ENCODE measurements around the gene VPS37B. TPM values are rescaled to one million over a fixed set of nuclear protein-coding genes. Genes with fewer than 3 reads are reported as not detected.
A peak's percentile ranks its signal among the peaks of the same experiment; 100 is the strongest.

Gene VPS37B
- total RNA-seq, 1 experiment from 2014 or later = 24.0 TPM

DNA sequence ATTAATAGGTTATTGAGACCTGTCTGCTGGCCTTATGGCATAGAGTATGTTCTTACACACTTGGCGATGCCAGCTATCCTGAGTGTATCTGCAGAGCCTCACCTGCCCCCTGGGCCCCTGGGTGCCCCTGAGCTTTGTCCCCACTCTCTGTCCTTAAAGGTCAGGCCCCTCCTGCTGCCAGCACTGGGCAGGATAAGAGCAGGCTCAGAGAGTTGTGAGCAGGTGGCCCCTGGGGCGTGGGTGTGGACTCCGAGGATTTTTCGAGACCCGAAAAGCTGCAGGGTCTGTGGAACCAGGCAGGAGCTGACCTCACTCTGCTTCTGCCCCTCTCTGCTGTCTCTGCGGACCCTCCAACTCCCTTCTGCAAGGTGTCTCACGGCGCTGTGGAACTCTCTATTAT is 52.5 kb downstream of the VPS37B start:
- intact Hi-C loops (cut with micrococcal nuclease; ENCODE audit: unreplicated experiment) = no loop called here
- TF ChIP-seq, protein P1, sequence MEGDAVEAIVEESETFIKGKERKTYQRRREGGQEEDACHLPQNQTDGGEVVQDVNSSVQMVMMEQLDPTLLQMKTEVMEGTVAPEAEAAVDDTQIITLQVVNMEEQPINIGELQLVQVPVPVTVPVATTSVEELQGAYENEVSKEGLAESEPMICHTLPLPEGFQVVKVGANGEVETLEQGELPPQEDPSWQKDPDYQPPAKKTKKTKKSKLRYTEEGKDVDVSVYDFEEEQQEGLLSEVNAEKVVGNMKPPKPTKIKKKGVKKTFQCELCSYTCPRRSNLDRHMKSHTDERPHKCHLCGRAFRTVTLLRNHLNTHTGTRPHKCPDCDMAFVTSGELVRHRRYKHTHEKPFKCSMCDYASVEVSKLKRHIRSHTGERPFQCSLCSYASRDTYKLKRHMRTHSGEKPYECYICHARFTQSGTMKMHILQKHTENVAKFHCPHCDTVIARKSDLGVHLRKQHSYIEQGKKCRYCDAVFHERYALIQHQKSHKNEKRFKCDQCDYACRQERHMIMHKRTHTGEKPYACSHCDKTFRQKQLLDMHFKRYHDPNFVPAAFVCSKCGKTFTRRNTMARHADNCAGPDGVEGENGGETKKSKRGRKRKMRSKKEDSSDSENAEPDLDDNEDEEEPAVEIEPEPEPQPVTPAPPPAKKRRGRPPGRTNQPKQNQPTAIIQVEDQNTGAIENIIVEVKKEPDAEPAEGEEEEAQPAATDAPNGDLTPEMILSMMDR (IDR thresholded peaks at IDR 0.05; ENCODE audit: insufficient read depth in 1 of 2, low read depth in 1 of 2, low read length in 1 of 2, severe bottlenecking in 1 of 2, unreplicated experiment in 1 of 2) = no peak
- peaks cover 1% of the 10 kb centered on the region; the same call in 1 of the 2 replicates for H3K36me3 ChIP-seq (ENCODE audit: control insufficient read depth, insufficient read depth, low read length)
- no peak overlapping the region for H3K4me3 ChIP-seq (ENCODE audit: low read depth, low read length)
- H3K4me3 Mint-ChIP-seq (ENCODE audit: unreplicated experiment) = no peak overlapping the region
- no peaks in the 10 kb centered on the region for H3K27me3 Mint-ChIP-seq (ENCODE audit: insufficient read depth, unreplicated experiment)
- H3K27me3 ChIP-seq (replicated peaks; ENCODE audit: control insufficient read depth, insufficient read depth, low read length) = no peaks in the 10 kb centered on the region
- no TSS peak for BruUV-seq (replicated peaks)
- H3K9me3 ChIP-seq = no peaks in the 10 kb centered on the region
- POLR2A ChIA-PET = no interaction called here
- H3K4me1 Mint-ChIP-seq (ENCODE audit: low read depth, unreplicated experiment) = peaks cover 27% of the 10 kb centered on the region
- no peak overlapping the region for H3K27ac Mint-ChIP-seq (ENCODE audit: unreplicated experiment)
- H3K4me1 ChIP-seq = peaks cover 14% of the 10 kb centered on the region
- CTCF ChIA-PET = no interaction called here
- peaks cover 10% of the 10 kb centered on the region for H3K36me3 Mint-ChIP-seq (ENCODE audit: insufficient read depth, unreplicated experiment)
- no peak for DNase-seq
- no peaks in the 10 kb centered on the region for H3K9me3 Mint-ChIP-seq (ENCODE audit: unreplicated experiment)

DNA sequence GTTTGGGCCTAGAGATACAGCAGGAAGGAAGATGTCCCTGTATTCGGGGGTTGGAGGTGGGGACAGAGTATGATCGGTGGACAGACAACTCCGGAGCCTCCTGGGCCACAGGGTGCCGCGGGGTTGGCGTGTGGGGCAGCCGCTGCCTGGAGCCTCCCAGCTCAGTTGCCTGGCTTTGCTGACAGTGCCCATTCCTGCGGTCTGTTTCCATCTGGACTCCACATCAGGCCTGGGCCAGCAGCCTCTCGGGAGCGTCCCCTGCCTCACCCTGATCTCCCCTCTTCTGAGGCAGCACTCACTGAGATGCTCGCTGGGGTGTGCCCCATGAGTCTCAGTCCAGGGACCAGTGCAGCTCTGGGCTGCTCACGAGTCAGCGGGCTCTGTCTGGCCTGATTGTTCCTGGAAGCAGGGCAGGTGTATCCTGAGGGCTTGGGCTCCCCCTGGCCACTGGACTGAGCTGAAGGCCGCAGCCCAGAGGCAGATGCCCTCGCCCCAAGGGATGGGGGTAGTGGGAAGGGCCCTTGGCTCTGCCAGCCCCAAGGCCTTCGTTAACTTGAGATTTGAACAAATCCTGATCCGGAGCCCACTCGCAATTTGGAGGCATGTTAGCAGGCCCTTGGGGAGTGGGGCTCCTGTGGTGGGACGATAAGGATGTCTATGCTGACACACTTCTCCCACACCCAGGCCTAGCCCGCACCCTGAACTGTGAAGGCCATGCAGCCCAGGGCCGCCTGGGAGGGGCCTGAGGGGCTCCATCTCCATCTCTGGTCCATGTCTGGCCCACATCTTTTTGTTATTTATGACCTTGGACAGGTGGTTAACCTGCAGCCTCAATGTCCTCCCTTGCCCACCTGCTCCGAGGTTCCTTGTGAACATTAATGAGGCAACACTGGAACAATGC is 53.2 kb downstream of the VPS37B start:
- Histone ChIP-seq H3K27me3 (replicated peaks; ENCODE audit: control insufficient read depth, insufficient read depth, low read length) (no peaks in the 10 kb centered on the region), H3K9me3 (no peaks in the 10 kb centered on the region), H3K4me1 (peaks cover 21% of the 10 kb centered on the region), H3K36me3 (ENCODE audit: control insufficient read depth, insufficient read depth, low read length) (peaks cover 1% of the 10 kb centered on the region; the same call in 1 of the 2 replicates), H3K4me3 (ENCODE audit: low read depth, low read length) (no peak overlapping the region)
- CTCF ChIA-PET = interaction anchor here (0.9 kb wide), 1 partner anchor 49 kb away, joined by 4 read pairs; no protein-coding TSS in a partner anchor
- Mint-ChIP-seq H3K4me1 (ENCODE audit: low read depth, unreplicated experiment) (peaks cover 34% of the 10 kb centered on the region), H3K36me3 (ENCODE audit: insufficient read depth, unreplicated experiment) (peaks cover 6% of the 10 kb centered on the region), H3K4me3 (ENCODE audit: unreplicated experiment) (no peak overlapping the region), H3K9me3 (ENCODE audit: unreplicated experiment) (no peaks in the 10 kb centered on the region), H3K27ac (ENCODE audit: unreplicated experiment) (peak overlapping the region; percentile 49), H3K27me3 (ENCODE audit: insufficient read depth, unreplicated experiment) (no peaks in the 10 kb centered on the region)
- TF ChIP-seq, protein P1 (IDR thresholded peaks at IDR 0.05; ENCODE audit: insufficient read depth in 1 of 2, low read depth in 1 of 2, low read length in 1 of 2, severe bottlenecking in 1 of 2, unreplicated experiment in 1 of 2) = no peak
- POLR2A ChIA-PET = no interaction called here
- DNase-seq = peak in 1 of 2 experiments; percentile 29
- intact Hi-C loops (cut with micrococcal nuclease; ENCODE audit: unreplicated experiment) = no loop called here
- no TSS peak for BruUV-seq (replicated peaks)

DNA sequence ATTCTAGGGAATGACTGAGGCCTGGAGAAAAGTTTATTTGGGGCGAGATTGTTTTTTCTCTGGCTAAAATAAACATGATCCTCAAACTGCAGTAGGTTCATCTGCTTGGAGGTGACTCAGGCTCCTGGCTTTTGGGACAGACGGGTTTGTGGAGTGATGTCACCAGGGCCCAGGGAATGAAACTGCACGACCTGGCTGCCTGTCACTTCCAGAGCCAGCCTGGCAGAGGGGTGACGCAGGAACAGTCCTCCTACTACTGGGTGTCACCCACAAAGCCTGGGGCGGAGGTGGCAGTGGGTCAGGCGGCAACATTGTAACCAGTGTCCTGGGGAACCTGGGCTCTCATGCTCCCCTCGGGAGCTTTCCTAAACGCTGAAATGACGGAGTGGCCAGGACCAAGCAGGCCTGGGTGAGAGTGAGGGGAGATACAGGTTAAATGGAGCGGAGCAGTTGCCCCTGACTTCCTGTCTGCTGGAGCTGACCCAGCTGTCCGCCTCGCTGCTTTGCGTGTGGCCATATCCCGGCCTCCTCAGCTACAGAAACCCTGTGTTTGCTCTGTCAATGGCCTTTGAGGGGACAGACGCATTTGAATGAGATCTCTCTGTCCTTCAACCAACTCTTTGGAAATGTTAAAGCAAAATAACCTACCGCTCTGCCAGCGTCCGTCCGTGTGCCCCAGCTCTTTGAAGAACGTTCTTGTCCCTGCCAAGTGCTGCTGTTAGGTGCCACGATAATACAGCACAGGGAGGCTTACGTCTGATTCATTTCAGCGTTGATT is 54.2 kb downstream of the VPS37B start:
- no peaks in the 10 kb centered on the region for H3K9me3 Mint-ChIP-seq (ENCODE audit: unreplicated experiment)
- Histone ChIP-seq H3K36me3 (ENCODE audit: control insufficient read depth, insufficient read depth, low read length) (peaks cover 1% of the 10 kb centered on the region; the same call in 1 of the 2 replicates), H3K9me3 (no peaks in the 10 kb centered on the region), H3K4me1 (peaks cover 30% of the 10 kb centered on the region), H3K4me3 (ENCODE audit: low read depth, low read length) (no peak overlapping the region), H3K27me3 (replicated peaks; ENCODE audit: control insufficient read depth, insufficient read depth, low read length) (no peaks in the 10 kb centered on the region)
- no TSS peak for BruUV-seq (replicated peaks)
- H3K27me3 Mint-ChIP-seq (ENCODE audit: insufficient read depth, unreplicated experiment) = no peaks in the 10 kb centered on the region
- peak in 1 of 2 experiments; percentile 36 for DNase-seq
- ChIA-PET CTCF (interaction anchor here (0.9 kb wide), 1 partner anchor 48 kb away, joined by 4 read pairs; no protein-coding TSS in a partner anchor), POLR2A (no interaction called here)
- peaks cover 6% of the 10 kb centered on the region for H3K36me3 Mint-ChIP-seq (ENCODE audit: insufficient read depth, unreplicated experiment)
- TF ChIP-seq, protein P1 (IDR thresholded peaks at IDR 0.05; ENCODE audit: insufficient read depth in 1 of 2, low read depth in 1 of 2, low read length in 1 of 2, severe bottlenecking in 1 of 2, unreplicated experiment in 1 of 2) = no peak
- no peak overlapping the region for H3K4me3 Mint-ChIP-seq (ENCODE audit: unreplicated experiment)
- peaks cover 40% of the 10 kb centered on the region for H3K4me1 Mint-ChIP-seq (ENCODE audit: low read depth, unreplicated experiment)
- intact Hi-C loops (cut with micrococcal nuclease; ENCODE audit: unreplicated experiment) = no loop called here
- H3K27ac Mint-ChIP-seq (ENCODE audit: unreplicated experiment) = peak overlapping the region; percentile 49
